GM12872 (cell line): Measurements from ENCODE around the gene GRAMD2B.

ENCODE experiments used
- CTCF ChIP-seq: IDR thresholded peaks from 3 replicates; pipeline ENCODE4 v1.5.1; 2011; ENCODE audit warnings: low read depth, mild to moderate bottlenecking, low read length, moderate library complexity; ENCODE audit not compliant: insufficient read depth

GRAMD2B gene

DNA sequence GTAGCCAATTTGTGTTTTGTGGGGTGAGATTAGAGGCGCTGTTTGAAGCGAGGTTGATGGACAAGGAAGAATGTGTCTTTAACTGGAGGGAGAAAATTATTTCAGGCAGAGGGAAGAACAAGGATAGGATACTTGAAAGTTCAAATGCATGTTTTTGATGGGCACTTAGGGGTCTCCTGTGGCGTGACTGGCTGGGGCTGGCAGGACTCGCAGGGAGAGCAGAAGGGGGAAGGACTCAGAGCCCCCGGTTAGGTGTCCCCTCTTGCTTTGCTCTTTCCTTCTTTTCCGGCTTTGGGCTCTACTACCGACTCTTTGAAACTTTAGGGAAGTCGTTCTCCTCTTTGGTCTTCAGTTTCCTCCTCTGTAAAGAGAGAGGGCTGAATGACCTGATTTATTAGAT, 12.1 kb downstream of the GRAMD2B start:
- TF ChIP-seq CTCF, result no peak

DNA sequence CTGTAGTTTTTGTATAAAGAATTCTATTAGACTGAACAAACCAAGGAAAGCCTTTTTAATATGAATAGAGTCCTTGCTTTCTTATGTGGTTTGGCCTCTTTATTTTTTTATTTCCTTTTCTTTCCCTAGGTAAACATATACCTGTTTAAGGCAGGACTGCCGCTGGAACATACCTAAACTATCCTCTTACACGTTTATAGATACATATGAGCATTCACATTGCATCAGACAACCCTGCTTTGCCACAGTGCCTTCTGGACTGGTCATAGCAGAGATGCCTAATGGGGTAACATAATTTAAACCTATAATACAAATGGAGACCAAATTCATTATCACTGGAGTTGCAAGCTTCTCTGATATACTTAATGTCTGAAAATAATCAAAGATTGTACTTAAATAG, 12.5 kb downstream of the GRAMD2B start:
- no peak for TF ChIP-seq CTCF

DNA sequence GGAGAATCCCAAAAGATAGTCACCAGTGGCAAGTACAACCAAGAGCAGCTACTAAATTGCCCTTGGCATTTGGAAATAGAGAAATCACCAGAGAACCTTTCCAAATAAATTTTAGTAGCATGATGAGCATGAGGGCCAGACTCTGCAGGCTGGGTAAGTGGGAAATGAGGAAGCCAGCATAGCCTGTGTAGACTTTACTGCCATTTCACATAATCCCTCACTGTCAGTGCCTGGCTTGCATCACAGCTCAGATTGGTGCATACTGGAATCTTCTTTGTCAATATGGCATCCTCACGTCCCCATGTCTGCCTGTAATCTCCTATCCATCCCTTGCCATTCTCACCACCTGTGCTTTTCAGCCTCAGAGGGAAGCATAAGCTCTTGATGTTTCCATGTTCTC, 14.5 kb downstream of the GRAMD2B start:
- TF ChIP-seq CTCF, result no peak

DNA sequence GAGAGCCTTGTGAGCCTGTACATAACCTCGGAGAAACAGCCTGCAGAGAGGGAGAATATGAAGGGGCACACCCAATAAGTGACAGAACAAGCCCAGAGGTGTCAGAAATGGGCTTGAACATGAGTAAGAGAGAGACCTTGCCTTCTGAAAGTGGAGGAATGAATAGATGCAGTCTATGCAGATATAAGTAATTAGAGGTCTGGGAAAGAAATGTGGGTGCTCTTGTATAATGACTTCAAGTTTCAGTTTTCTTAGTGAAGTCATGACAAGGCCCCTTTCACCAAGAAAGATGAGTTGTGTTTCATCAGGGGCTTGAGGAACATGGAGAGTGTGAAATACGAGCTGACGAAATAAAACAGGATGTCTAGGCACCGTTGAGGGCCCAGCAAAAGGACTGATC, 15.1 kb downstream of the GRAMD2B start:
- TF ChIP-seq CTCF, result no peak

GRCh38 chr5:126438868-126439267, 15.7 kb downstream of the GRAMD2B start:
- no peak for TF ChIP-seq CTCF

DNA sequence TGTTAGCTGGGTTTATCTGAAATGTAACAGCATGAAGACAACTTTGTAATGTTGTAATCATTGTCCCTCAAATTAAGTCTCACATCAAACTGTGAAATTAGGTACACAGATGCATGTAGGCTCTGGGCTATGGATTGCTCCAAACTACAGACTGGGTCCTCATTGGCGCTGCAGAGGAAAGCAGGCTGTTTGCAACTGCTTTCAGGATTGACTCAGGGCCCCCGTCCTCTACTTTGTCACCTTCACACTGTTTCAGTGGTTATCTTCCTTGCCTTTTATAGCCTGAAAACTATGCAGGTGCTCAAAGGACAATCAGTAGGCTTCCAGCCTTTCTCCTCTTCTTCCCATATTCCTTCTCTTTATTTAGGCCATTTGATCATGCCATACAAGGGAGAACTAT, 18.0 kb downstream of the GRAMD2B start:
- no peak for TF ChIP-seq CTCF

- no peak for TF ChIP-seq CTCF
These were observed 20.2 kb downstream of the GRAMD2B start for GRCh38 chr5:126443374-126443851.

- no peak for TF ChIP-seq CTCF
These were observed 20.9 kb downstream of the GRAMD2B start for GRCh38 chr5:126444137-126444536.
